ENCODE data around the gene GAGE1.
"Not testable (repeated sequence)": the region's sequence is repeated elsewhere in the genome, so short reads cannot be mapped to it uniquely, and the experiment has no call there.

GAGE1 gene

GRCh38 chrX:49598720-49599119 lies at the start of gene GAGE1:
Gene GAGE1, plus strand, starts transcription at chrX:49599020. Its CDS starts 1,155 bp downstream, at chrX:49600175.
- not testable (repeated sequence) for DNase-seq

- DNase-seq, result not testable (repeated sequence)
Observed at GRCh38 chrX:49550989-49551388, 47.8 kb upstream of the GAGE1 start, which contains the start of gene GAGE12E. Gene GAGE12E, plus strand, starts transcription at chrX:49551289. Its CDS starts 1,155 bp downstream, at chrX:49552444.

- not testable (repeated sequence) for DNase-seq
Observed at GRCh38 chrX:49560542-49560941, 38.3 kb upstream of the GAGE1 start, which contains the start of gene GAGE12F. Gene GAGE12F, plus strand, starts transcription at chrX:49560842. Its CDS starts 1,155 bp downstream, at chrX:49561997.

GRCh38 chrX:49568728-49569127 lies 30.1 kb upstream of the GAGE1 start:
- DNase-seq, result not testable (repeated sequence)

- DNase-seq, result not testable (repeated sequence)
Observed at GRCh38 chrX:49569152-49569551, 29.7 kb upstream of the GAGE1 start.

- not testable (repeated sequence) for DNase-seq
Observed at GRCh38 chrX:49570100-49570499, 28.7 kb upstream of the GAGE1 start, which contains the start of gene GAGE12G. Gene GAGE12G, plus strand, starts transcription at chrX:49570400. Its CDS starts 1,155 bp downstream, at chrX:49571555.

GRCh38 chrX:49579649-49580048 lies 19.2 kb upstream of the GAGE1 start, which contains the start of gene GAGE12H:
Gene GAGE12H, plus strand, starts transcription at chrX:49579949. Its CDS starts 1,155 bp downstream, at chrX:49581104.
- DNase-seq, result not testable (repeated sequence)

GRCh38 chrX:49589196-49589595 lies 9.6 kb upstream of the GAGE1 start, which contains the start of gene GAGE2A:
Gene GAGE2A, plus strand, starts transcription at chrX:49589496. Its CDS starts 1,155 bp downstream, at chrX:49590651.
- not testable (repeated sequence) for DNase-seq

- DNase-seq, result peak; percentile 1
Observed at GRCh38 chrX:49589769-49590478, 8.9 kb upstream of the GAGE1 start.

- DNase-seq, result not testable (repeated sequence)
Observed at GRCh38 chrX:49590488-49590887, 8.3 kb upstream of the GAGE1 start.

GRCh38 chrX:49610718-49611310 lies 12.0 kb downstream of the GAGE1 start:
- no peak for DNase-seq

GRCh38 chrX:49618574-49618973 lies 19.8 kb downstream of the GAGE1 start:
- DNase-seq, result no peak

- DNase-seq, result peak; percentile 10
Observed at GRCh38 chrX:49627086-49627777, 28.4 kb downstream of the GAGE1 start.

GRCh38 chrX:49644991-49645637 lies 46.3 kb downstream of the GAGE1 start:
- no peak for DNase-seq

GRCh38 chrX:49656533-49656932 lies 57.7 kb downstream of the GAGE1 start:
- DNase-seq, result no peak
